Umbilical cord (tissue), 2 donors: ENCODE data around the gene LARGE1. TPM values are rescaled to one million over a fixed set of nuclear protein-coding genes. Genes with fewer than 3 reads are reported as not detected.
A peak's percentile ranks its signal among the peaks of the same experiment; 100 is the strongest.

Experiments used
- DNase-seq: peaks from one replicate; pipeline ENCODE4 v3.0.0-alpha.2; 2015; ENCODE audit warnings: low spot score
- total RNA-seq: library from RNA; depleted of rRNA; stranded (reverse); fragments of >200 nt; gene quantifications from one replicate; pipeline ENCODE4 v1.2.3, GENCODE V29; 2014; ENCODE audit warnings: low replicate concordance; ENCODE audit not compliant: insufficient read depth

Gene LARGE1
- 32.5 TPM for total RNA-seq

GRCh38 chr22:33920197-33920540, at the start of gene LARGE1:
LARGE1 (minus strand) TSS chr22:33920476.
- peak; percentile 33 for DNase-seq

- no peak for DNase-seq
These were observed 48.8 kb upstream of the LARGE1 start for GRCh38 chr22:33969045-33969444.

GRCh38 chr22:33964121-33964520, 43.8 kb upstream of the LARGE1 start:
- DNase-seq, result no peak

GRCh38 chr22:33962409-33962808, 42.1 kb upstream of the LARGE1 start:
- DNase-seq, result no peak

GRCh38 chr22:33958741-33959140, 38.5 kb upstream of the LARGE1 start:
- no peak for DNase-seq

GRCh38 chr22:33957086-33957485, 36.8 kb upstream of the LARGE1 start:
- no peak for DNase-seq

GRCh38 chr22:33952776-33953175, 32.5 kb upstream of the LARGE1 start:
- no peak for DNase-seq

GRCh38 chr22:33940741-33941140, 20.5 kb upstream of the LARGE1 start:
- no peak for DNase-seq

- DNase-seq, result no peak
These were observed 12.7 kb upstream of the LARGE1 start for GRCh38 chr22:33932997-33933396.

- DNase-seq, result no peak
These were observed 11.1 kb upstream of the LARGE1 start for GRCh38 chr22:33931406-33931805.

GRCh38 chr22:33927752-33928151, 7.5 kb upstream of the LARGE1 start:
- no peak for DNase-seq

- DNase-seq, result no peak
These were observed 4.9 kb upstream of the LARGE1 start for GRCh38 chr22:33925194-33925593.

- peak; percentile 75 for DNase-seq
These were observed 3.5 kb upstream of the LARGE1 start for GRCh38 chr22:33923660-33924246.

- peak; percentile 10 for DNase-seq
These were observed 2.8 kb upstream of the LARGE1 start for GRCh38 chr22:33923033-33923432.

GRCh38 chr22:33922349-33922681, 2.0 kb upstream of the LARGE1 start:
- peak; percentile 42 for DNase-seq

GRCh38 chr22:33921525-33922348, 1.5 kb upstream of the LARGE1 start:
- peak; percentile 69 for DNase-seq

GRCh38 chr22:33920927-33921524, 750 bp upstream of the LARGE1 start:
- DNase-seq, result peak; percentile 98

GRCh38 chr22:33919391-33920196, 682 bp downstream of the LARGE1 start:
- DNase-seq, result peak; percentile 19

- DNase-seq, result no peak
These were observed 1.5 kb downstream of the LARGE1 start for GRCh38 chr22:33918676-33919365.

- DNase-seq, result no peak
These were observed 2.4 kb downstream of the LARGE1 start for GRCh38 chr22:33917744-33918406.

- no peak for DNase-seq
These were observed 5.6 kb downstream of the LARGE1 start for GRCh38 chr22:33914699-33915098.
